ENCODE measurements around the gene ADGRL3.

- TF ChIP-seq CTCF (IDR thresholded peaks at IDR 0.05) (no peak), EZH2 (IDR thresholded peaks at IDR 0.05; ENCODE audit: borderline replicate concordance, insufficient read depth, low read depth, low read length, poor library complexity, severe bottlenecking) (no peak)
Measured at GRCh38 chr4:61336916-61337315, 136.8 kb downstream of the ADGRL3 start.

All from B cell (primary cell).